HepG2 (cell line): Measurements from ENCODE around the gene NSMCE4A. TPM values are rescaled to one million over a fixed set of nuclear protein-coding genes. Genes with fewer than 3 reads are reported as not detected.

Experiments
- GPBP1L1 ChIP-seq: sonication (generic); formaldehyde crosslinking; IDR thresholded peaks from 2 replicates; pipeline ENCODE4 v1.5.0; 2020; ENCODE audit warnings: mild to moderate bottlenecking, missing genetic modification reagents
- HMGA1 ChIP-seq: sonication (generic); formaldehyde crosslinking; conservative IDR thresholded peaks from 2 replicates; pipeline ENCODE4 v1.4.0; 2020; ENCODE audit warnings: missing genetic modification reagents
- NPAS2 ChIP-seq: sonication (generic); formaldehyde crosslinking; IDR thresholded peaks from 2 replicates; pipeline ENCODE4 v1.8.0; 2022; ENCODE audit warnings: mild to moderate bottlenecking, missing genetic modification reagents, borderline replicate concordance
- RBM39 ChIP-seq: fragments of 200-400 bp; formaldehyde crosslinking; IDR thresholded peaks from one replicate; pipeline ENCODE4 v1.6.1; 2018; ENCODE audit warnings: antibody characterized with exemption, mild to moderate bottlenecking, low read depth, low read length; ENCODE audit not compliant: poor library complexity, severe bottlenecking
- SIX1 ChIP-seq: sonication (generic); formaldehyde crosslinking; IDR thresholded peaks from 2 replicates; pipeline ENCODE4 v1.4.0; 2020; ENCODE audit warnings: missing genetic modification reagents, borderline replicate concordance
- TOE1 ChIP-seq: sonication (generic); formaldehyde crosslinking; IDR thresholded peaks from 2 replicates; pipeline ENCODE4 v1.4.0; 2020; ENCODE audit warnings: mild to moderate bottlenecking, missing genetic modification reagents
- ZBTB40 ChIP-seq, 2 experiments: fragments of 450-650 bp in 1 of 2; sonication (generic) in 1 of 2; formaldehyde crosslinking in 1 of 2; IDR thresholded peaks; 2 replicates each; pipeline versions ENCODE4 v1.6.1 to v1.8.0; 2016 to 2022; ENCODE audit warnings: antibody characterized with exemption in 1 of 2, mild to moderate bottlenecking in 1 of 2, missing genetic modification reagents in 1 of 2
- ZFP1 ChIP-seq: IDR thresholded peaks from 2 replicates; pipeline ENCODE4 v1.6.1; 2016
- ZNF160 ChIP-seq: sonication (generic); formaldehyde crosslinking; IDR thresholded peaks from 2 replicates; pipeline ENCODE4 v1.8.0; 2022; ENCODE audit warnings: mild to moderate bottlenecking, inconsistent platforms, missing genetic modification reagents
- ZNF629 ChIP-seq: sonication (generic); formaldehyde crosslinking; conservative IDR thresholded peaks from 2 replicates; pipeline ENCODE4 v1.5.0; 2020; ENCODE audit warnings: missing genetic modification reagents
- ZNF782 ChIP-seq: sonication (generic); formaldehyde crosslinking; IDR thresholded peaks from 2 replicates; pipeline ENCODE4 v1.4.0; 2020; ENCODE audit warnings: missing genetic modification reagents, mild to moderate bottlenecking, borderline replicate concordance
- polyA plus RNA-seq, 8 experiments: library from polyadenylated mRNA; depleted of rRNA in 3 of 8; stranded (reverse) in 7 of 8; unstranded in 1 of 8; fragments of >200 nt; fragmentation: Illumina TruSeq in 4 of 8; extraction: Trizol in 4 of 8; gene quantifications; 2 replicates each; pipeline versions ENCODE4 v1.2.1 to v1.2.3, GENCODE V29; 2011 to 2016; ENCODE audit warnings: low read depth in 4 of 8, missing spikeins in 1 of 8, mixed read lengths in 1 of 8; ENCODE audit not compliant: insufficient read depth in 1 of 8
- total RNA-seq, 5 experiments: library from RNA; depleted of rRNA; stranded (reverse); fragments of >200 nt; fragmentation: Illumina TruSeq; extraction: Trizol; gene quantifications; 2 replicates each; pipeline ENCODE4 v1.2.3, GENCODE V29; 2016; ENCODE audit warnings: low read depth in 1 of 5
- TF ChIP-seq, protein P1 (sequence below): sonication (generic); formaldehyde crosslinking; IDR thresholded peaks from 2 replicates; pipeline ENCODE4 v1.4.0; 2020; ENCODE audit warnings: missing genetic modification reagents, borderline replicate concordance

The NSMCE4A gene
- total and polyA plus RNA-seq, 2 of the 13 experiments (the other 11 are each of a cell fraction or from before 2014, with no cell fraction given) = 61.1 to 91.6 TPM

- TF ChIP-seq RBM39 (peak; percentile 80), ZBTB40 (IDR thresholded peaks at IDR 0.05) (no peak), ZBTB40 (CRISPR knock-in tag; IDR thresholded peaks at IDR 0.05) (no peak; the same call in 1 of the 2 replicates), NPAS2 (CRISPR knock-in tag) (no peak), ZNF629 (CRISPR knock-in tag) (no peak), ZFP1 (CRISPR knock-in tag) (no peak), GPBP1L1 (CRISPR knock-in tag) (no peak), ZNF160 (CRISPR knock-in tag) (0 out of 2 replicates have a peak, but pooled peaks have one; percentile 51), SIX1 (0 out of 2 replicates have a peak, but pooled peaks have one; percentile 2), ZNF782 (CRISPR knock-in tag) (no peak; the same call in 1 of the 2 replicates), HMGA1 (CRISPR knock-in tag) (no peak), TOE1 (CRISPR knock-in tag) (no peak)
- TF ChIP-seq, protein P1, sequence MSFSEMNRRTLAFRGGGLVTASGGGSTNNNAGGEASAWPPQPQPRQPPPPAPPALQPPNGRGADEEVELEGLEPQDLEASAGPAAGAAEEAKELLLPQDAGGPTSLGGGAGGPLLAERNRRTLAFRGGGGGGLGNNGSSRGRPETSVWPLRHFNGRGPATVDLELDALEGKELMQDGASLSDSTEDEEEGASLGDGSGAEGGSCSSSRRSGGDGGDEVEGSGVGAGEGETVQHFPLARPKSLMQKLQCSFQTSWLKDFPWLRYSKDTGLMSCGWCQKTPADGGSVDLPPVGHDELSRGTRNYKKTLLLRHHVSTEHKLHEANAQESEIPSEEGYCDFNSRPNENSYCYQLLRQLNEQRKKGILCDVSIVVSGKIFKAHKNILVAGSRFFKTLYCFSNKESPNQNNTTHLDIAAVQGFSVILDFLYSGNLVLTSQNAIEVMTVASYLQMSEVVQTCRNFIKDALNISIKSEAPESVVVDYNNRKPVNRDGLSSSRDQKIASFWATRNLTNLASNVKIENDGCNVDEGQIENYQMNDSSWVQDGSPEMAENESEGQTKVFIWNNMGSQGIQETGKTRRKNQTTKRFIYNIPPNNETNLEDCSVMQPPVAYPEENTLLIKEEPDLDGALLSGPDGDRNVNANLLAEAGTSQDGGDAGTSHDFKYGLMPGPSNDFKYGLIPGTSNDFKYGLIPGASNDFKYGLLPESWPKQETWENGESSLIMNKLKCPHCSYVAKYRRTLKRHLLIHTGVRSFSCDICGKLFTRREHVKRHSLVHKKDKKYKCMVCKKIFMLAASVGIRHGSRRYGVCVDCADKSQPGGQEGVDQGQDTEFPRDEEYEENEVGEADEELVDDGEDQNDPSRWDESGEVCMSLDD (CRISPR knock-in tag) = no peak
Measured at GRCh38 chr10:121927841-121928527, 47.0 kb downstream of the NSMCE4A start, which contains the start of gene ATE1 (continued).
